ENCODE results near the gene ZDHHC22.
A peak's percentile ranks its signal among the peaks of the same experiment; 100 is the strongest.

Gene ZDHHC22

GRCh38 chr14:77102154-77102553 is 39.4 kb downstream of the ZDHHC22 start:
- no peak for DNase-seq

- DNase-seq = no peak
Measured at GRCh38 chr14:77100961-77101360, 40.6 kb downstream of the ZDHHC22 start.

- DNase-seq = no peak
Measured at GRCh38 chr14:77099425-77100167, 42.0 kb downstream of the ZDHHC22 start.

GRCh38 chr14:77098529-77099353 is 42.9 kb downstream of the ZDHHC22 start:
- DNase-seq = peak; percentile 55

- DNase-seq = peak; percentile 100
Measured at GRCh38 chr14:77097700-77098528, 43.7 kb downstream of the ZDHHC22 start, which contains the start of gene CIPC. TSS of gene CIPC (plus strand) at chr14:77098258. CDS start at chr14:77105709, 7,451 bp downstream.

GRCh38 chr14:77097006-77097699 is 44.4 kb downstream of the ZDHHC22 start:
- DNase-seq = no peak

- DNase-seq = peak; percentile 69
Measured at GRCh38 chr14:77094672-77095284, 46.8 kb downstream of the ZDHHC22 start.

- no peak for DNase-seq
Measured at GRCh38 chr14:77092676-77093075, 48.9 kb downstream of the ZDHHC22 start.

GRCh38 chr14:77091518-77091917 is 50.1 kb downstream of the ZDHHC22 start:
- no peak for DNase-seq

GRCh38 chr14:77088645-77089044 is 52.9 kb downstream of the ZDHHC22 start:
- DNase-seq = no peak

GRCh38 chr14:77088219-77088618 is 53.4 kb downstream of the ZDHHC22 start:
- DNase-seq = no peak

GRCh38 chr14:77087631-77088030 is 54.0 kb downstream of the ZDHHC22 start:
- DNase-seq = no peak

GRCh38 chr14:77086951-77087350 is 54.6 kb downstream of the ZDHHC22 start:
- DNase-seq = no peak

- no peak for DNase-seq
Measured at GRCh38 chr14:77086017-77086727, 55.4 kb downstream of the ZDHHC22 start.

- no peak for DNase-seq
Measured at GRCh38 chr14:77085538-77085937, 56.1 kb downstream of the ZDHHC22 start.

GRCh38 chr14:77084985-77085384 is 56.6 kb downstream of the ZDHHC22 start:
- DNase-seq = no peak

- no peak for DNase-seq
Measured at GRCh38 chr14:77083082-77083481, 58.5 kb downstream of the ZDHHC22 start.

- no peak for DNase-seq
Measured at GRCh38 chr14:77082356-77082755, 59.2 kb downstream of the ZDHHC22 start.

Data from right forelimb (tissue), 1 donor.